HG02938 (cell line): ENCODE results near the gene ALKBH5.
A peak's percentile ranks its signal among the peaks of the same experiment; 100 is the strongest.

Experiments used
- ATAC-seq: cut with Tn5 transposase; IDR thresholded peaks from one replicate; pipeline ENCODE4 v1.9.1; 2021; ENCODE audit warnings: mild to moderate bottlenecking, moderate library complexity; ENCODE audit not compliant: unreplicated experiment

The ALKBH5 gene

GRCh38 chr17:18184143-18185031 is 759 bp downstream of the ALKBH5 start:
- ATAC-seq, result peak; percentile 9

GRCh38 chr17:18185391-18185790 is 1.8 kb downstream of the ALKBH5 start:
- ATAC-seq, result no peak

DNA sequence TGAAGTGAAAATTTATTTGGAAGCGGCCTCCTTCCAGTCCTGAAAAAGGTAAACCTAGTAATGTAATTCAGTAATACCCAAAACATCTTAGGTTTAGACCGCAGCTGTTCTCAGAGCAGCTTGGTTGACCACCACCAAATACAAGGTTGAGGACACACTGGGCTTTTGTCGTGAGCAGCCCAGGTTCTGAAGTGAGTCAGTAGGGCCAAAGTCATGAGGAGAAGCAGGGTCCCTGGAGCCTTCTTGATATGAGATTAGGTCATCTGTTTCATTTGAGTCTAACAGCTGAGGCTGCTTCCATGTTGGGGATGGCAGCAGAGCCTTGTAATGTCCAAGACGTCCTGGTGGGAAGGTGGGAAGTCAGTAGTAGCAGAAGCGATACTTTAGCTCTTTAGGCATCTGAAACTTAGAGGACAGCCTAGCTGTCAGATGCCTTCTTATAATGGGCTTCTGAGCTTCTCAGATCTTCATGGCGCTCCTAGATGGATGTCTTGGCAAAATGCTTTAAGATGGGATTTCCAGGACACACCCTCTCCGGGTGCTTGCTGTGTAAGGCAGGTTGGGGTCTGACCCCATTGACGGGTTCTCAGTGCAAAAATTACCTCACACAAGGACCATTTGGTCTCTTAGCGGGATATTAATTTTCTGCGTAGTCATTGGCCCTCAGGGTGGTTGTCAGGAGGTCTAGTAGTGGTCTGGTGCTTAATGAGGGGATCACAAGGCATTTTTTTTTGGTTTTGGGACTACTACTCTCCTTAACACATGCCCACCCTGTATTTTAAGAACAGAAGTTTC is 2.4 kb downstream of the ALKBH5 start:
- ATAC-seq, result no peak

DNA sequence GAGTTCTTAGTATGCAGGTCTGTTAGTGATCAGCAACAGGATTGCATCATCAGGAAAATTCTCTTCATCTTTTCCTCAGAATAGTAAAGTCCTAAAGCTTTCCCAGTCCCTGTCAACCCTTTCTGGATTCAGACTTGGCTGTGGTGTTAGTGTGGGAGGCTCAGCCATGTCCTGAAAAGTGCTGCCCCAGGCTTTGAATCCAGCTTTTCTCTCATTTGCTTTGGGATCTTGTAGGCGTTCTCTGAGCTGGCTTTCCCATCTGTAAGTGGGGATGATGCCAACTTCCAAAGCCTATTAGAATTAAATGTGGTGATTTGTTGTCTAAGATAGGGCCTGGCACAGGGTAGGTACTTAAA is 3.0 kb downstream of the ALKBH5 start:
- ATAC-seq, result no peak

DNA sequence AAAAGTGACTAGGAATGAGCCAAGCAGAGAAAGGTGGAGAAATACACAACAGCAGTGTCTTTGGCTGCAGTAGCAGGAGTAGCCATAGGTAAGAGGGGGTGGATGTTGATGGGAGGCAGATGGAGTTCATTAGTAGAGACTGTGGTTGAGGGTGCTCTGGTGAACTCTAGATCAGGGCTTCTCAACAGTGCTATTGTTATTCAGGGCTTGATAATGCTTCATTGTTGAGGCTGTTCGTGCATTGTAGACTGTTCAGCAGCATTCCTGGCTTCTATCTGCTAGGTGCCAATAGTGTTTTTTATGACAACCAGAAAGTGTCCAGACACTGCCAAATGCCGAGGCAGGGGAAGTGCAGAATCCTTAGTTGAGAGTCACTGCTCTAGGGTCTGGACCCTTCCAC is 3.6 kb downstream of the ALKBH5 start:
- no peak for ATAC-seq

DNA sequence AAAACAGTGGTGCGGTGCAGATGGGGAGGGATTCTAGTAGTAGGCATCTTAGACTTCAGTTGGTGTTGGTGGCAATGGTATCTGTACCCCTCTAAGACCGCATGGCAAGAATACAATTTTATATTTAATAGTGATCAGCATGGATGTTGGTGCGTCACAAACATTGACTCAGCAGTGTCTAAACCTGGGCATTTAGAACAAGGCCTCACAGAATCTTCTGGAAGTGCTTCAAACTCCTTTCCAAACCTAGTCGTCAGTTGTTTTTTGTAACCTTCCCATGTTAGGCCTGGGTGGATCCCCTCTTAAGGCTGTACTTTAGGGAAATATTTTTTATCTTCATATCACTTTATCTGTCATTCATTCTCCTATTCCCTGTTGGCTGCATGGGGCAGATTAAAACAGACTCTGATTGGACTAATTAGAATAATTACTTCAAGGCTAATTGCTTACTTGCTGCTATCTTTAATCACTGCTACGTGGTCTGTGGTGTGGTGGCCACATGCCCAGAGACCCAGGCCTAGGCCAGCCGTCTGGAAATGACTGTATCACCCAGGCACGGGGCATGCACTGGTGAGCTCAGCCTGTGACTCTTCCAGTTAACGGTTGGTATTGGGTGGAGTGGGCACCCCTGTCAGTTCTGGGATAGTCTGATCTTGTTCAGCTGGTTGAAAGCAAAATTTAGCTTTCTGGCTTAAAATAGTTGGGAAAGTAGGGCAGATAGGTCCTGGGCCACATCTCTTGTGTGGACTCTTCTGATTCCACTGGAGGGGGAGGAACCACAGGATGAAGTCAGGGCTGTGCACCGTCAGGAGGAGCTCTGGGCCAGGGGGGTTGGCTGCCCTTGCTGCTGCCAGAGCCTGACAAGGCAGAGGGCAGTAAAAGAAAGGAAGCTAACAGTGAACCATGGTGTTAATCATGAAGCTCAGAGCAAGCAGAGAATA is 4.5 kb downstream of the ALKBH5 start:
- no peak for ATAC-seq

- no peak for ATAC-seq
Measured at GRCh38 chr17:18190628-18191235, 7.1 kb downstream of the ALKBH5 start.

- no peak for ATAC-seq
Measured at GRCh38 chr17:18191236-18191667, 7.6 kb downstream of the ALKBH5 start.

GRCh38 chr17:18191967-18192366 is 8.3 kb downstream of the ALKBH5 start:
- no peak for ATAC-seq

- no peak for ATAC-seq
Measured at GRCh38 chr17:18194394-18194793, 10.8 kb downstream of the ALKBH5 start.

GRCh38 chr17:18194804-18195203 is 11.2 kb downstream of the ALKBH5 start:
- no peak for ATAC-seq

- no peak for ATAC-seq
Measured at GRCh38 chr17:18195246-18195645, 11.6 kb downstream of the ALKBH5 start.

DNA sequence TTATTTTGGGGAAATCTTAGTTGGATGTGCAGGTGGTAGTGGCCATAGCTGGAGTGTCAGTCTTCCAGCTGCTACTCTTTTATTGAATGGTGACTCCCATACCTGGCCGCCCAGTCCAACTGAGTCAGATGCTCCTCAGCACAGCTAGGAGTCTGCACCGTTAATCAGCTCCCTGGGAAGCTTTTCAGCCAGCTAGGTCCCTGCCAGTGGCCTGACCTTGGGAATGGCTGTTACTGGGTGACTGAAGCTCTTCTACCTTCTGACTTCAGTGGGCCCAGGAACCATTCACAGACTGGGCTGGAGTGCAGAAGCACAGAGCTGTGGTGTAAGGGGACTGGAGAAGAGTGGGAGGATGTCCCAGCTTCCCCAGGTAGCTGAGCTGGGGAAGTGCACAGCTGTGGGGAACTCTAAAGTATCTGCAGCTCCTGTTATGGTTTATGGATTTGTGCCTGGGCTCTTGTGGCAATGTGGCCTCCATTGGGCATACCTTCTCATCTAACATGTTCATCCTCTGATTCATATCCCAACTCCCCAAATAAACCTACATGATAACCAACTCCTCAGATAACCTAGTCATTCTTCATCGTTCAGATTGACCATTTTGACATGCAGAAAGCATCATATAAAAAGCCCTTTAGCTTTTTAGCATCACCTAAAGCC is 14.0 kb downstream of the ALKBH5 start:
- ATAC-seq, result no peak

GRCh38 chr17:18198530-18198929 is 14.9 kb downstream of the ALKBH5 start:
- ATAC-seq, result no peak

GRCh38 chr17:18201108-18201507 is 17.5 kb downstream of the ALKBH5 start:
- ATAC-seq, result no peak

DNA sequence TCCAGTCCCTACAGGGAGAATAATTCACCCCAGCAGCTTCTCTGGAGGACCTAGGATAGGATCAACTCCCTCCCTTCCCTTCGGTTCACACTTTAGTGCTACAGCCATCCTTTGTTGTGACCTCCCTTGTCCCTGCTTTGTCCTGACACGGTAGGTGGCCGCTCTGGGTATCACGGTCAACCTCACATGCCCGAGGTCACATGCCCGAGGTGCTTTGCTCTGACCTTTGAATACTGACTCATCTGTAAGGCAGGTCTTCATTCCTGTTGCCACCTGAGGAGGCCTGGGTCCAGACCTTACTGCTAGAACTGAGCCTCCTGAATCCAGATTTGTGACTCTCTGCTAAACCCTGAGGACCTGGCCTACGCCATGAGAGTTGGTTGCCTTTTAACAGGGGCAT is 19.7 kb downstream of the ALKBH5 start:
- no peak for ATAC-seq

DNA sequence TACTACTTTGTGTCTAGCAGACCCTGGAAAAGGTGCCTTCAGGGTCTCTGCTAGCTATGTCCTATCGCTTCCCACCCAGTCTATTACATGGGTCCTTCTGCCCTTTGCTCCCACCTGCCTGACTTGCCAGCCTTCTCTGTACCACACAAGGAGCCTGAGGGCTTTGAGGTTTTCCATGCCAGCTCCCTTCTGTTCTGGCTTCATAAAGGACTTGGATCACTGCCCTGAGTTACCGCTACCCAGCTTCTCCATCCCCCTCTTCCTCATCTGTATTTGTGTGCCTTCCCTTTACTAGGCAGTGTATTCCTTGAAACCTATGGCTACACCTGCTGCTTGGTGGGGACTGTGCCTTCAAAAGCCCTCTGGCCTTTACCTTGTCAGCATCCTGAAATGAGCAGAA is 22.2 kb downstream of the ALKBH5 start:
- no peak for ATAC-seq

DNA sequence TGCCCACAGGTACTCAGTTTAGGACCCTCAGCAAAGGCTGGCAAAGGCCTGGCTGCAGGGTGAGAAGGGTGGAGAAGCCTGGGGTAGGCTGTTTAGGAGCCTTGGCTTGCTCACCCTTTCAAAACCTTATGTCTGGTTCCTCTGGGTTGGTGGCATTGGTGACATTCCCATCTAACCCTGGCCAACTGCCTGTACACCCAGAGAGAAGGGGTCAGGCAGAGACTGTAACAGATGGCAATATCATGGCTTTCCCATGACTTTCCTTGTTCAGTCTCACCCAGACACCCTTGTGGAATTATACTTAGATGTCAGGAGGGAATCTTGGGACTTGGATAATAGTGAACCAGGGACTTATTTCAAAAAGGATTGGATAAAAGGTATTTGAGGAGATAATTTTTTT is 23.3 kb downstream of the ALKBH5 start:
- ATAC-seq, result no peak

DNA sequence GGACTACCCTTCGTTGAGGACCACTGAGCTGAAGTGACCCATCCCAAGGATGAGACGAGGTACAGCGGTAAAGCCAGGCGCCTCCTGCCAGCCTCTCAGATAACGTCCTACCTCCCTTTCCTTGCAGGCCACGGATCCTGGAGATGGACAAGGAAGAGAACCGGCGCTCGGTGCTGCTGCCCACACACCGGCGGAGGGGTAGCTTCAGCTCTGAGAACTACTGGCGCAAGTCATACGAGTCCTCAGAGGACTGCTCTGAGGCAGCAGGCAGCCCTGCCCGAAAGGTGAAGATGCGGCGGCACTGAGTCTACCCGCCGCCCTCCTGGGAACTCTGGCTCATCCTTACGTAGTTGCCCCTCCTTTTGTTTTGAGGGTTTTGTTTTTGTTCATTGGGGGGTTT is 24.5 kb downstream of the ALKBH5 start:
- ATAC-seq, result no peak

GRCh38 chr17:18213666-18214270 is 30.1 kb downstream of the ALKBH5 start:
- no peak for ATAC-seq
